K562 (cell line): ENCODE results near the gene RIT2. TPM values are rescaled to one million over a fixed set of nuclear protein-coding genes. Genes with fewer than 3 reads are reported as not detected.

ENCODE experiments used
- ATAC-seq: fragments of 200-7000 bp; cut with Tn5 transposase; 3 replicates; pipeline ENCODE4 v1.9.1; 2020; ENCODE audit warnings: moderate library complexity
- BruUV-seq: library from RNA; stranded (reverse); fragments of 400-500 nt; replicated peaks from 2 replicates; lab custom pipeline; 2021; lab: Mats Ljungman, UMichigan
- CTCF ChIA-PET: fragments of 300-600 bp; formaldehyde crosslinking; extraction: SDS; loops from one replicate; lab custom pipeline; 2021; ENCODE audit warnings: low intra/inter-chr PET ratio; lab: Yijun Ruan, JAX
- POLR2A ChIA-PET: fragments of 300-600, 350-650 bp; sonication (Branson Sonifier 250); formaldehyde crosslinking; extraction: SDS; loops from one replicate; lab custom pipeline; 2021; ENCODE audit warnings: antibody characterized with exemption, inconsistent platforms; lab: Yijun Ruan, JAX
- DNase-seq, 4 experiments: peaks; one replicate each; pipeline versions ENCODE4 v3.0.0 to v3.0.0-alpha.2; 2011 to 2018; ENCODE audit warnings: low spot score in 3 of 4, mixed read lengths in 3 of 4; ENCODE audit errors: extremely low read depth in 1 of 4
- FAIRE-seq: peaks from 2 replicates; lab custom pipeline; 2011; peaks lifted over from hg19 to GRCh38; lab: Jason Lieb, UNC
- H2AFZ ChIP-seq: 2 replicates; pipeline ENCODE4 v1.6.0; 2011; ENCODE audit warnings: low read depth, low read length, control low read depth, inconsistent platforms
- H3K27ac ChIP-seq: fragments of 200-600 bp; 3 replicates; pipeline ENCODE4 v1.8.0; 2011; ENCODE audit warnings: low read depth, mild to moderate bottlenecking, control low read depth, inconsistent platforms, low read length, moderate library complexity, mixed read lengths; ENCODE audit errors: extremely low read depth
- H3K27me3 ChIP-seq, 2 experiments: fragments of 300-600 bp in 1 of 2; 2 replicates in 1 of 2; 3 replicates in 1 of 2; pipeline versions ENCODE4 v1.6.0 to v1.8.0; 2011; ENCODE audit warnings: inconsistent platforms in 2 of 2, low read length in 2 of 2, mild to moderate bottlenecking in 1 of 2, mixed read lengths in 1 of 2, moderate library complexity in 1 of 2; ENCODE audit not compliant: control insufficient read depth in 2 of 2, insufficient read depth in 2 of 2
- H3K36me3 ChIP-seq: fragments of 300-600 bp; 3 replicates; pipeline ENCODE4 v1.8.0; 2011; ENCODE audit warnings: mild to moderate bottlenecking, low read length, inconsistent platforms; ENCODE audit not compliant: control insufficient read depth, insufficient read depth
- H3K4me1 ChIP-seq, 2 experiments: fragments of 200-600 bp in 1 of 2; replicated peaks in 1 of 2; 2 replicates in 1 of 2; 3 replicates in 1 of 2; pipeline versions ENCODE4 v1.5.1 to v1.8.0; 2011; ENCODE audit warnings: inconsistent platforms in 2 of 2, low read length in 2 of 2, mild to moderate bottlenecking in 1 of 2, mixed read lengths in 1 of 2, moderate library complexity in 1 of 2; ENCODE audit not compliant: control insufficient read depth in 2 of 2, insufficient read depth in 2 of 2
- H3K4me2 ChIP-seq: 2 replicates; pipeline ENCODE4 v1.6.1; 2011; ENCODE audit warnings: low read length, control low read depth, inconsistent platforms, mixed read lengths; ENCODE audit not compliant: insufficient read depth
- H3K4me3 ChIP-seq: fragments of 200-600 bp; sonication (generic), shearing (Covaris generic); 2 replicates; pipeline ENCODE4 v1.5.1; 2016; ENCODE audit warnings: control low read depth, inconsistent platforms
- H3K79me2 ChIP-seq: fragments of 200-600 bp; 3 replicates; pipeline ENCODE4 v1.8.0; 2011; ENCODE audit warnings: low read length, inconsistent platforms; ENCODE audit not compliant: control insufficient read depth, insufficient read depth
- H3K9ac ChIP-seq, 2 experiments: 2 replicates each; pipeline versions ENCODE4 v1.6.0 to v1.6.1; 2011; ENCODE audit warnings: low read depth in 2 of 2, low read length in 2 of 2, control low read depth in 1 of 2, inconsistent platforms in 1 of 2, mild to moderate bottlenecking in 1 of 2, mixed read lengths in 1 of 2; ENCODE audit not compliant: insufficient read depth in 1 of 2
- H3K9me1 ChIP-seq: one replicate; pipeline ENCODE4 v1.6.0; 2011; ENCODE audit warnings: inconsistent platforms, mild to moderate bottlenecking, low read length, moderate library complexity; ENCODE audit not compliant: control insufficient read depth, insufficient read depth
- H3K9me3 ChIP-seq: replicated peaks from 2 replicates; pipeline ENCODE4 v1.5.1; 2011; ENCODE audit warnings: low read depth, low read length, inconsistent platforms; ENCODE audit not compliant: control insufficient read depth, insufficient read depth
- H4K20me1 ChIP-seq: replicated peaks from 2 replicates; pipeline ENCODE4 v1.6.1; 2011; ENCODE audit warnings: low read length, inconsistent platforms, mixed read lengths; ENCODE audit not compliant: control insufficient read depth, insufficient read depth
- GATAD2B ChIP-seq: fragments of 450-650 bp; IDR thresholded peaks from 2 replicates; pipeline ENCODE4 v1.6.1; 2017; ENCODE audit warnings: mild to moderate bottlenecking, borderline replicate concordance
- PML ChIP-seq: IDR thresholded peaks from 2 replicates; pipeline ENCODE4 v1.6.1; 2012; ENCODE audit warnings: low read length, inconsistent platforms
- SUPT5H ChIP-seq: fragments of 450-650 bp; IDR thresholded peaks from 2 replicates; pipeline ENCODE4 v1.6.1; 2016
- THRAP3 ChIP-seq: fragments of 450-650 bp; IDR thresholded peaks from 2 replicates; pipeline ENCODE4 v1.6.1; 2016; ENCODE audit warnings: mild to moderate bottlenecking, inconsistent platforms, borderline replicate concordance
- ZNF77 ChIP-seq: fragments of 250-450 bp; sonication (Bioruptor Pico); IDR thresholded peaks from 2 replicates; pipeline ENCODE4 v1.5.0; 2020
- WGBS: fragments of 100-300 bp; shearing (Covaris generic); methylation state at CpG from one replicate; pipeline ENCODE4 v1.1.6; 2016; ENCODE audit warnings: low coverage, mixed read lengths; ENCODE audit not compliant: insufficient coverage; ENCODE audit errors: missing lambda C conversion rate; 5-methylcytosine and 5-hydroxymethylcytosine counted together
- in situ Hi-C: fragments of 300-500 bp; cut with MboI; formaldehyde crosslinking; loops from 4 replicates; pipeline ENCODE4 v1.15.0; 2018; ENCODE audit warnings: inconsistent platforms, mixed read lengths
- intact Hi-C: fragments of 100-400 bp; cut with micrococcal nuclease; formaldehyde crosslinking; loops from 2 replicates; pipeline ENCODE4 v1.14.2; 2022
- polyA plus RNA-seq, 8 experiments: library from polyadenylated mRNA; depleted of rRNA in 4 of 8; stranded (reverse) in 5 of 8; unstranded in 3 of 8; fragments of >200 nt; fragmentation: Nextera tagmentation in 2 of 8; fragmentation: Illumina TruSeq in 1 of 8; extraction: Ambion mirVana in 2 of 8; extraction: Trizol in 1 of 8; gene quantifications; 2 replicates each; pipeline versions ENCODE4 v1.2.1 to v1.2.3, GENCODE V29; 2011 to 2014; ENCODE audit warnings: inconsistent platforms in 1 of 8, missing spikeins in 1 of 8
- total RNA-seq, 7 experiments: library from RNA; depleted of rRNA in 6 of 7; stranded (reverse); fragments of >200 nt in 6 of 7; fragmentation: Illumina TruSeq in 2 of 7; extraction: Trizol in 2 of 7; gene quantifications; 2 replicates each; pipeline versions ENCODE4 v1.2.1 to v1.2.3, GENCODE V29; 2011 to 2021; ENCODE audit warnings: low replicate concordance in 1 of 7
- TF ChIP-seq, protein P1 (sequence below): fragments of 250-450 bp; sonication (Bioruptor Pico); IDR thresholded peaks from 2 replicates; pipeline ENCODE4 v1.9.0; 2021; ENCODE audit warnings: mild to moderate bottlenecking
- TF ChIP-seq, protein P2 (sequence below): sonication (generic); formaldehyde crosslinking; IDR thresholded peaks from 2 replicates; pipeline ENCODE4 v1.8.0; 2022; ENCODE audit warnings: mild to moderate bottlenecking, missing genetic modification reagents

RIT2 gene
- total and polyA plus RNA-seq, 9 of the 15 experiments (the other 6 are each of a cell fraction or from before 2014, with no cell fraction given), result not detected

DNA sequence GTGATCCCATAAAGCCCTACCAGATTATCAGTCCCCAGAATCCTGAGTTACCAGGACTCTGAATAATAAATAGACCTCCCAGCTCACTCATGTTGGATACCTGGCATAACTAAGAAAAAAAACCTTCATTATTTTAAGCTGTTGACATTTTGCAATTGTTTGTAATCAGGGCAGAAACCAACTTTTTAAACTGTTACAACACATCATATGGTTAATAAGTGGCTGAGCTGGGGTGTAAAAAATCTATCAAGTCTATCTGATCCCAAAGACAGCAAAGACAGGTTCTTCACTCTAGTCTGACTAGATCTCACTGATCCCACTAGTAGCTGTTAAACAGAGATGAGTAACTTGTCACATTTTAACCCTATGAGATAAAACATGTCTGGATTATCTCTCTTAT is 370.3 kb downstream of the RIT2 start:
- no peak for DNase-seq
- no peaks in the 10 kb centered on the region for H3K9me1 ChIP-seq
- no peaks in the 10 kb centered on the region for H3K4me1 ChIP-seq
- TF ChIP-seq, protein P1, sequence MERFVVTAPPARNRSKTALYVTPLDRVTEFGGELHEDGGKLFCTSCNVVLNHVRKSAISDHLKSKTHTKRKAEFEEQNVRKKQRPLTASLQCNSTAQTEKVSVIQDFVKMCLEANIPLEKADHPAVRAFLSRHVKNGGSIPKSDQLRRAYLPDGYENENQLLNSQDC, result no peak
- TF ChIP-seq, all 486 proteins: peak for 0
- CTCF ChIA-PET, result no interaction called here
- no peaks in the 10 kb centered on the region for H3K27me3 ChIP-seq
- no peaks in the 10 kb centered on the region for H4K20me1 ChIP-seq
- no peak for FAIRE-seq
- intact Hi-C loops (no loop called here), in situ Hi-C loops (no loop called here)
- no peaks in the 10 kb centered on the region for H3K9me3 ChIP-seq
- H3K4me3 ChIP-seq, result no peak overlapping the region
- BruUV-seq, result no TSS peak
- POLR2A ChIA-PET, result no interaction called here
- H3K9ac ChIP-seq, result no peak overlapping the region
- H3K36me3 ChIP-seq, result no peaks in the 10 kb centered on the region
- no peak overlapping the region for H2AFZ ChIP-seq
- ATAC-seq, result no peak
- H3K27ac ChIP-seq, result no peak overlapping the region
- no peaks in the 10 kb centered on the region for H3K79me2 ChIP-seq
- no peak overlapping the region for H3K4me2 ChIP-seq

DNA sequence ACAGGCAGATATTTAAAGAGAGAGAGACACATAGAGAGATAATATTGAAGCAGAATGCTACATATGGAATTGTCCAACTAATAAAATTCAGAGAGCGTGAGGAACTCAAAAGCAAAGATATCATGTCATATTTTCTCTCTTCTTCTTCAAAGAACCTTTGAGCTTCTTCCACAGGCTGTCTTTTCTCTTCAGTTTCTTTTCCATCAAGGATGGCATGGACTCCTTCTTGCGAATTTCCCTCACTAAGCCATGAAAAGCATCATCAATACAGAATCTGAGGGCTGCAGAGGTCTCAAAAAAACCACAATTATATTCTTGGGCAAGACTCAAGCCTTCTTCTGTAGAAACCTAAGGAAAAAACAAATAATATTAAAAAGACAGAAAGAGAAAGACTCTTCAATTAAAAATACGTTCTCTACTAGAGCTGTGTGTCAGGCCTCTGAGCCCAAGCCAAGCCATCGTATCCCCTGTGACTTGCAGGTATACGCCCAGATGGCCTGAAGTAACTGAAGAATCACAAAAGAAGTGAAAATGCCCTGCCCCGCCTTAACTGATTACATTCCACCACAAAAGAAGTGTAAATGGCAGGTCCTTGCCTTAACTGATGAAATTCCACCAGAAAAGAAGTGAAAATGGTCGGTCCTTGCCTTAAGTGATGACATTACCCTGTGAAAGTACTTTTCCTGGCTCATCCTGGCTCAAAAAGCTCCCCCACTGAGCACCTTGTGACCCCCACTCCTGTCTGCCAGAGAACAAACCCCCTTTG is 371.9 kb downstream of the RIT2 start:
- ATAC-seq, result no peak
- Histone ChIP-seq H3K4me3 (no peak overlapping the region), H3K9me3 (no peaks in the 10 kb centered on the region), H4K20me1 (no peaks in the 10 kb centered on the region), H3K9ac (no peak overlapping the region), H3K4me1 (no peaks in the 10 kb centered on the region), H3K36me3 (no peaks in the 10 kb centered on the region), H3K9me1 (no peaks in the 10 kb centered on the region), H2AFZ (no peak overlapping the region), H3K27me3 (no peaks in the 10 kb centered on the region), H3K79me2 (no peaks in the 10 kb centered on the region), H3K27ac (no peak overlapping the region), H3K4me2 (no peak overlapping the region)
- BruUV-seq, result no TSS peak
- no peak for DNase-seq
- no peak for FAIRE-seq
- WGBS, result 2% methylated on average over 7 of the region's 7 CpGs
- intact Hi-C loops (no loop called here), in situ Hi-C loops (no loop called here)
- no peak for TF ChIP-seq THRAP3
- TF ChIP-seq PML, result no peak
- no peak for TF ChIP-seq SUPT5H
- TF ChIP-seq GATAD2B, result no peak
- no peak for TF ChIP-seq ZNF77 (CRISPR knock-in tag)
- TF ChIP-seq, protein P2, sequence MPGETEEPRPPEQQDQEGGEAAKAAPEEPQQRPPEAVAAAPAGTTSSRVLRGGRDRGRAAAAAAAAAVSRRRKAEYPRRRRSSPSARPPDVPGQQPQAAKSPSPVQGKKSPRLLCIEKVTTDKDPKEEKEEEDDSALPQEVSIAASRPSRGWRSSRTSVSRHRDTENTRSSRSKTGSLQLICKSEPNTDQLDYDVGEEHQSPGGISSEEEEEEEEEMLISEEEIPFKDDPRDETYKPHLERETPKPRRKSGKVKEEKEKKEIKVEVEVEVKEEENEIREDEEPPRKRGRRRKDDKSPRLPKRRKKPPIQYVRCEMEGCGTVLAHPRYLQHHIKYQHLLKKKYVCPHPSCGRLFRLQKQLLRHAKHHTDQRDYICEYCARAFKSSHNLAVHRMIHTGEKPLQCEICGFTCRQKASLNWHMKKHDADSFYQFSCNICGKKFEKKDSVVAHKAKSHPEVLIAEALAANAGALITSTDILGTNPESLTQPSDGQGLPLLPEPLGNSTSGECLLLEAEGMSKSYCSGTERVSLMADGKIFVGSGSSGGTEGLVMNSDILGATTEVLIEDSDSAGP (CRISPR knock-in tag), result no peak
- ChIA-PET POLR2A (no interaction called here), CTCF (no interaction called here)
